Measurements from ENCODE around the gene ERO1B.

- TF ChIP-seq ZNF121 (CRISPR knock-in tag; IDR thresholded peaks at IDR 0.05): no peak
- TF ChIP-seq CTCF (IDR thresholded peaks at IDR 0.05): no peak
- TF ChIP-seq NR1H2 (CRISPR knock-in tag; IDR thresholded peaks at IDR 0.05): no peak
- no peak for TF ChIP-seq E2F1 (CRISPR knock-in tag; IDR thresholded peaks at IDR 0.05)
Observed at GRCh38 chr1:236206548-236206947, 75.2 kb downstream of the ERO1B start.

All from WTC11 (cell line).